Measurements from ENCODE around the gene DLG2. TPM values are rescaled to one million over a fixed set of nuclear protein-coding genes. Genes with fewer than 3 reads are reported as not detected.

Gene DLG2
- total and polyA plus RNA-seq, 2 of the 8 experiments (the other 6 are each of a cell fraction or from before 2014, with no cell fraction given), result 1.7 to 14.3 TPM

DNA sequence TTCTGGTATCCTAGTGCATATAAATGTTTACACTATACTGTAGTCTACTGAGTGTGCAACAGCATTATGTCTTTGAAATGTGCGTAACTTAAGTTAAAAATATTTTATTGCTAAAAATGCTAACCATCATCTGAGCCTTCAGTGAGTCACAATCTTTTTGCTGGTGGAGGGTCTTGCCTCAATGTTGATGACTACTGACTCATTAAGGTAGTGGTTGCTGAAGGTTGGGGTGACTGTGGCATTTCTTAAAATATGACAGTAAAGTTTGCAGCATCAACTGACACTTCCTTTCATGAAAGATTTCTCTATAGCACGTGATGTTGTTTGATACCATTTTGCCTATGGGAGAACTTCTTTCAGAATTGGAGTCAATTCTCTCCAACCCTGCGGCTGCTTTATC lies 46.2 kb upstream of the DLG2 start:
- CTCF ChIA-PET (ENCODE audit: partially characterized antibody), result interaction anchor here (1.4 kb wide), 1 partner anchor 13 kb away, joined by 3 read pairs; the partner anchor contains the start of gene CCDC89
- Histone ChIP-seq H3K23me2 (ENCODE audit: low read depth, low read length) (no peaks in the 10 kb centered on the region), H2BK20ac (ENCODE audit: low read length) (no peak overlapping the region), H2AK5ac (ENCODE audit: low read depth, low read length) (no peak overlapping the region), H3K4ac (replicated peaks; ENCODE audit: insufficient read length, low read depth, low read length) (no peak overlapping the region), H2BK120ac (replicated peaks; ENCODE audit: low read depth, low read length) (no peak overlapping the region), H3K27ac (ENCODE audit: low read depth, low read length) (no peak overlapping the region), H3K4me3 (ENCODE audit: extremely low read depth in 1 of 4, insufficient read depth in 2 of 4, low read depth in 3 of 4, low read length in 4 of 4) (no peak overlapping the region), H3K79me1 (ENCODE audit: low read depth, low read length) (no peaks in the 10 kb centered on the region), H3K79me2 (ENCODE audit: control insufficient read depth in 1 of 2, insufficient read depth in 2 of 2, low read length in 2 of 2) (no peaks in the 10 kb centered on the region), H2BK15ac (ENCODE audit: low read length) (no peak overlapping the region), H4K91ac (replicated peaks; ENCODE audit: insufficient read length, low read length) (no peak overlapping the region), H3K18ac (ENCODE audit: extremely low read depth, low read length) (no peak overlapping the region), H3K14ac (ENCODE audit: insufficient read length) (no peak overlapping the region), H3K4me1 (replicated peaks in 1 of 4; ENCODE audit: control insufficient read depth in 3 of 4, insufficient read depth in 4 of 4, low read length in 3 of 4) (peaks cover 0 to 2% (median 0%) of the 10 kb centered on the region in 4 experiments; a peak in 2 of 7 replicates), H3K23ac (ENCODE audit: insufficient read length) (no peak overlapping the region), H3K9me3 (ENCODE audit: insufficient read depth in 2 of 2, low read depth in 1 of 2, low read length in 1 of 2) (peaks cover 7 to 8% of the 10 kb centered on the region in 2 experiments; a peak in 2 of 4 replicates), H4K20me1 (replicated peaks in 1 of 2; ENCODE audit: control insufficient read depth in 1 of 2, insufficient read depth in 2 of 2, low read length in 2 of 2) (no peaks in the 10 kb centered on the region), H3K27me3 (replicated peaks in 1 of 4; ENCODE audit: control insufficient read depth in 3 of 4, extremely low read depth in 1 of 4, insufficient read depth in 3 of 4, low read length in 3 of 4) (peaks cover 0 to 6% (median 2%) of the 10 kb centered on the region in 4 experiments; a peak in 4 of 7 replicates), H2BK5ac (ENCODE audit: low read depth, low read length) (no peak overlapping the region), H2AFZ (ENCODE audit: low read length) (no peak overlapping the region), H2BK12ac (ENCODE audit: low read depth, low read length) (no peak overlapping the region), H3K56ac (replicated peaks; ENCODE audit: insufficient read length, low read depth, low read length) (no peak overlapping the region), H4K8ac (ENCODE audit: extremely low read depth, insufficient read depth, low read length) (no peak overlapping the region), H4K5ac (ENCODE audit: insufficient read length, low read depth, low read length) (no peak overlapping the region), H3K9ac (replicated peaks in 1 of 4; ENCODE audit: extremely low read depth in 1 of 4, low read depth in 3 of 4, low read length in 3 of 4) (no peak overlapping the region), H3K36me3 (ENCODE audit: control insufficient read depth in 2 of 4, insufficient read depth in 4 of 4, low read length in 3 of 4) (no peaks in the 10 kb centered on the region), H3K4me2 (ENCODE audit: insufficient read depth in 1 of 2, low read depth in 2 of 2, low read length in 2 of 2) (no peak overlapping the region)
- no peak for DNase-seq (ENCODE audit: low read depth in 1 of 2, low spot score in 2 of 2)
- TF ChIP-seq KDM4A (IDR thresholded peaks at IDR 0.05; ENCODE audit: low read depth, low read length, severe bottlenecking) (no peak), ASH2L (IDR thresholded peaks at IDR 0.05; ENCODE audit: low read length) (no peak), SP2 (IDR thresholded peaks at IDR 0.05; ENCODE audit: low read length) (no peak), HDAC2 (IDR thresholded peaks at IDR 0.05; ENCODE audit: borderline replicate concordance in 1 of 2, low read depth in 2 of 2, low read length in 2 of 2) (no peak), TBP (IDR thresholded peaks at IDR 0.05; ENCODE audit: low read depth, low read length) (no peak), BACH1 (IDR thresholded peaks at IDR 0.05; ENCODE audit: low read length) (no peak), SAP30 (IDR thresholded peaks at IDR 0.05; ENCODE audit: insufficient read depth, insufficient replicate concordance, low read length) (no peak), RXRA (IDR thresholded peaks at IDR 0.05; ENCODE audit: insufficient read depth, low read depth, low read length) (no peak), SRF (IDR thresholded peaks at IDR 0.05; ENCODE audit: low read depth, low read length) (no peak), YY1 (IDR thresholded peaks at IDR 0.05; ENCODE audit: low read depth, low read length) (no peak), CTBP2 (IDR thresholded peaks at IDR 0.05; ENCODE audit: borderline replicate concordance, insufficient read depth, insufficient read length, low read length) (no peak)
- 91% methylated on average over 3 of the region's 3 CpGs; no CpG with 5 or more reads in 1 of the 2 experiments for whole genome bisulfite sequencing, 2 experiments (ENCODE audit: extremely low coverage in 1 of 2, insufficient coverage in 1 of 2, insufficient read length in 1 of 2, insufficient replicate concordance in 2 of 2, low coverage in 1 of 2, low lambda C conversion rate in 2 of 2, missing lambda C conversion rate in 1 of 2)
- FAIRE-seq, result no peak
- POLR2A ChIA-PET (ENCODE audit: partially characterized antibody), result interaction anchor here (0.9 to 1.0 kb wide), 2 partner anchors 8 to 9 kb away, joined by 3 to 4 read pairs; partner anchors contain the start of gene CREBZF
